Activated CD4-positive, alpha-beta T cell treated with anti-CD3 and anti-CD28 coated beads, Interleukin-2, amount 50 U/mL, for 16 hours (primary cell): ENCODE results near the gene TBC1D22A.
"Not testable (repeated sequence)": the region's sequence is repeated elsewhere in the genome, so short reads cannot be mapped to it uniquely, and the experiment has no call there.

Source experiments
- DNase-seq: peaks from one replicate; pipeline ENCODE4 v3.0.0-alpha.2; 2020

TBC1D22A gene

GRCh38 chr22:46762238-46763050 lies at the start of gene TBC1D22A:
Gene TBC1D22A (plus strand): TSS chr22:46762650. CDS start chr22:46762787, 137 bp downstream.
- DNase-seq: peak; percentile 97

DNA sequence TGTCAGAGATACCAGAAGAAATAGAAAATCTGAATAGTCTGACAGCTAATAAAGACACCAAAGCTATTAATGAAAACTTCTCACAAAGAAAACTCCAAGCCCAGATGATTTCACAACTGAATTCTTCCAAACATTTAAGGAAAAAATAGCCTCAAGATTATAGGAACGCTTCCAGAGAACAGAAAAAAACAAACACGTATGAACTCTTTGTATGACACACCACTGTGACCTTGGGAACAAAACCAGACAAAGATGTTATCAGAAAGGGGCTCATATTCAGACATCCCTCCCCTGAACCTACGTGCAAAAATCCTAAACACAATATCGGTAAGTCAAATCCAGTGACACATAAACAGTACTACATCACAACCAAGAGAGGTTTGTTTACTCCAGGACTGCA lies 47.9 kb upstream of the TBC1D22A start:
- DNase-seq: no peak

DNA sequence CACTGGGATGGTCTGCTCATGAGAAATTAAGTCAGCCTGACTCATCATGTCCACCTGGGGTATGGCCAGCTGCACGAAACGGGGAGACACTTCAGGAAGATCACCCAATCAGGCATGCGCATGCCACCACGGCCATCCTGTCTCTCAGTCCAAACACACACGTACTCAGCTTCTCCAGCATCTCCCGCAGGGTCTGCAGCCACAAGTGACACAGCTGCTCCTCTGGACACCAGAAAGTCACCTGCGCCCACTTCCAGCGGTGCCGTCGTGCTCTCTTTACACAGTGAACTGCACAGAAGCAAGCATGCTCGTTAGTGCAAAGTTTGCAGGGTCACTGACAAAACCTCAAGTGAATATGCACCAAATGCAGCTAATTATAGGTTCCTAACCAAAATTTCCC lies 42.5 kb upstream of the TBC1D22A start:
- DNase-seq: no peak

GRCh38 chr22:46721501-46722085 lies 40.9 kb upstream of the TBC1D22A start:
- no peak for DNase-seq

- no peak for DNase-seq
Observed at GRCh38 chr22:46723882-46724281, 38.6 kb upstream of the TBC1D22A start.

DNA sequence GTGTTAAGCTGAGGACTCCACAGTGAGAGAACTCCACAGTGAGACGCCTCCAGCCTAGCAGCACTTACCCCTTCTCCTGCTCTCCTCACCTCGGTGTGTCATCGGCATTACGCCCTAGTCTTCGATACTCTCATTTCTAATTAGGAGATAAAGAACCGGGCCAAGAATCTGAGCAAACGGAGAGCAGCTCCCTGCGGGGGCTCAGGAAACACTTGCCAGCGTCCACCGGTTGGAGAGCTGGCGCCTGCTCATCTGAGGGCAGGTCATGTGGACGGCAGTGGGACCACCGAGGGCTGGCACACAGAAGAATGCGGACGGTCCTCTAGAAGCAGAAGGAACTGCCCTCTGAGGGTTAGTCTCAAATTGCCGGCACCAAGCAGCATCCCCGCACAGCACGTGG lies 37.4 kb upstream of the TBC1D22A start:
- DNase-seq: no peak

DNA sequence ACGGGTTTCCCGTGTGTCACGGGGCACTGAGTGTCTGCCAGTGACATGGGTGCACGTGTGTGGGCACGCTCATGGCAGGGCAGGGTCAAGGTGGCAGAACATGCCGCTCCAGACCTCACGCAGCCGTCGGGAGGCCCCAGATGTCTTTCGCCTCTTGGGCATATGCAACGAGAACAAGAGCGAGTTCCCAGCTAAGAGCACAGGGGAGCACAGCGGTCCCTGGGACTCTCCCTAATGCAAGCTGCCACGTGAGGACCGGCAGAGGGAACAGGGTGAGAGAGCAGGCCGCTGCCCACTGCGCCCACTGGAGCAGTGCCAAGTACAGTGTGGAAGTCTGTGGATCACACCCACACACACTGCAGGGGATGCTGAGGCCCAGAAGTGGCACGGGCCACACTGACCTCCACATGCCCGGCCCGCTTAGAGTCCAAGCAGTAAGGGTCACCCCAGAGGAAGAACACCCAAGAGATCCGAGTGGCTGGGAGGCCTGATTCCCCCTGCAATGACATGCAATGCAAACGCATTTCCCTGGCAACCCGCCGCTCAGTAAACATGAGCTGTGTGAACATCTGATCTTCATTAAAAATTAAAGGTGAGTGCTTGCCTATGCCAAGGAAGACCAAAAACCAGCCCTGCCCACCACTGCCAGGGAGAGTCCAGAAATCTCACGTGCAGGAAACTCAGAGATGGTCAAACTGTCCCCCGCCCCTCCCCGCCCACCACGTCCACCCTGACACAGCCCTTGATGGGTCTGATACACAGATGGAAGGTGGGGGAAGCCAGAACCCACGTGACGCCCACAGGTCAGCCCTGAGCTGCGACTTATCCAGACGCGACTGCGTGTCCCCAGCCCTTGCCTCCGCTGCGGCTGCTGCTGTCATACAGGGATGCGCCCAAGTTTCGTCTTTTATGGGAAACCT lies 36.1 kb upstream of the TBC1D22A start:
- no peak for DNase-seq

DNA sequence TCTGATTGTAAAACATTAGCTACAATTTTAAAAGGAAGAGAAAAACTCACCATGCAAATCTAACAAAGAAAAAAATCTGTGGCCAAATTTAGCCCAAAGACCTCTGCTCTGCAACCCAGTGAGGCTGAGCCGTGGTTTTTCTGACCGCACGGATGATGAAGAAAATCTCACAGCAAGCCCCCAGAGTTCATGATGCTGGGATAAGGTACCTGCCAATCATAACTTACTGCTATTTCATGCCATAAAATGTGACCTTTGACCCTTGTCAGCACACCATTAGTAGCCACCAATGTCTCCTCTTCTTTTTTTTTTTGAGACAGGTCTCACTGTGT lies 35.5 kb upstream of the TBC1D22A start:
- DNase-seq: no peak

DNA sequence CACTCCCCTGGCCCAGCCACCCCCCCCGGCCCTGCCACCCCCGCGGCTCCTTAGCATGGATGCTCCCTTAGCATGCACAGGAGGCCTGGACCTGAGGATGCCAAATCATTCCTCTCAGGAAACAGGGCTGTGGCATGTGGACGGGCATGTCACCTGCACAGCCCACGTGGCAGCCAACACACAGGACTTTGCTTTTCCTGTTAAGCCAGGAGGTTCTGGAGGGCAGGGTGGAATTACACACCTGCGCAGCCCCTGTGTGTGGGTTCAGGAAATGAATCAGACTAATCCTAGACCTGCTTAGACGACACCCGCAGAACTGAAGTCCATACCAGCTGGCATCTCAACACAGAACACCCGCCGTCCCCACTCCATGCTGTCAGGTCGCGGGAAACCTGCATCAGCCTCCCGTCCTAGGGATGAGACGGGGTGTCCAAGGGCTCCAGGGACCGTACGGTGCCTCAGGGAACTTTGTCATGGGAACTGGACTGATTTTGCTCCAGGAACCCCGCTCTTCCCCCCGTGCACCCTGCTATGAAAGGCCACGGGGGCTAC lies 34.6 kb upstream of the TBC1D22A start:
- no peak for DNase-seq

DNA sequence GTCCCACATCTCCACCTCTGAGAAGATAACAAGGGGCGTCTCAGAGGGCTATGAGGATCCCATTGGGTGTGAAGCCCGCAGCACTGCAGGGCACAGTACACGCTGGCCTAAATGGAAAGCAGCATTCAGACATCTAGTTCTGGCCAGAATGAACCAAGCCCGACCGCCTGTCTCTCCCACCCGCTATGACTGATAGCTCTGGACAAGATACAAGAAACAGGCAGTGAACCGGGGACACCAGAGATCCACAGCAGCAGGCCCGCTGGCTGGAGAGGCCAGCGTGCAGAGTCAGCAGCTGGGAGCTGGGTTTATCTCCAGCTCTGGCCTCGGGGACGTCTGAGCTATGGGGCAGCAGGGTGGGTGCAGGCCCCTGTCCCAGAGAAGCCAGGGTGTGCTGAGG lies 34.0 kb upstream of the TBC1D22A start:
- DNase-seq: no peak

GRCh38 chr22:46730568-46731245 lies 31.7 kb upstream of the TBC1D22A start:
- DNase-seq: no peak

DNA sequence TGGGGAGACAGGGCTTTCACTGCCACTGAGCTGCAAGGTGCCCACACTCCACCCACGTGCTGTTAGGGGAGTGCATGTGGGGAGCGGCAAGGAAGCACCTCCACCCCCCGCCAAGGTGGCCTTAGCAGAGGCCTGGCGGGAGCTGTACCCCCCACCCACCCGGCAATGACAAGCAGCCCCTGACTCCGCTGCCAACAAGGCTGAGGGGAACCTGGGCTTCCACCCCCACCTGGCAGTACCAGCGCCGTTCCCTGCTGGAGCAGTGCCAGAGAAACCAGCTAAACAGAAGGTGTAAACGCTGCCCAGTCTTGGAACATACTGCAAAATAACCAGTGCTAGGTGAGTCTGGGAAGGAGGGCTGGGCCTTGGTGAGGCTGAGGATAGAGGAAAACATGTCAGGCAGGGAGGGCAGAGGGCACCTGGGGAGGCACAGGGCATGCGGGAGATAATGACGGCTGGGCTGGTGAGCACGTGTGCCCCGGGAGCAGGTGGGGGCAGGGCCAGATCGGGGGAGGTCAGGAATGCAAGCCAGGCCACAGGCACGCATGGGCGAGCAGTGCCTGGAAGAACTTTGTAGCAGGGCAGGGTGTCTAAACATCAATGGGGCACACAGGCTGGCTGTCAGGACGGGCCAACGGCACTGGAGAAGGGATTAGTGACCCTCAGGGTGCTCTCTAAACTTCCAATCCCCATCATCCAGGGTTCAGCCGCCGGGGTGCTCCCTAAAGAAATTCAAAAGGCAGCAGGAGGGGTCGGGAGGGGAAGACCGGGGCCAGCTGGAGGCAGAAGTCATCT lies 31.0 kb upstream of the TBC1D22A start:
- DNase-seq: no peak

- DNase-seq: no peak
Observed at GRCh38 chr22:46732041-46732379, 30.4 kb upstream of the TBC1D22A start.

GRCh38 chr22:46732513-46732912 lies 29.9 kb upstream of the TBC1D22A start:
- no peak for DNase-seq

- DNase-seq: not testable (repeated sequence)
Observed at GRCh38 chr22:46734213-46734722, 28.2 kb upstream of the TBC1D22A start.

GRCh38 chr22:46734830-46735453 lies 27.5 kb upstream of the TBC1D22A start:
- DNase-seq: peak; percentile 49

DNA sequence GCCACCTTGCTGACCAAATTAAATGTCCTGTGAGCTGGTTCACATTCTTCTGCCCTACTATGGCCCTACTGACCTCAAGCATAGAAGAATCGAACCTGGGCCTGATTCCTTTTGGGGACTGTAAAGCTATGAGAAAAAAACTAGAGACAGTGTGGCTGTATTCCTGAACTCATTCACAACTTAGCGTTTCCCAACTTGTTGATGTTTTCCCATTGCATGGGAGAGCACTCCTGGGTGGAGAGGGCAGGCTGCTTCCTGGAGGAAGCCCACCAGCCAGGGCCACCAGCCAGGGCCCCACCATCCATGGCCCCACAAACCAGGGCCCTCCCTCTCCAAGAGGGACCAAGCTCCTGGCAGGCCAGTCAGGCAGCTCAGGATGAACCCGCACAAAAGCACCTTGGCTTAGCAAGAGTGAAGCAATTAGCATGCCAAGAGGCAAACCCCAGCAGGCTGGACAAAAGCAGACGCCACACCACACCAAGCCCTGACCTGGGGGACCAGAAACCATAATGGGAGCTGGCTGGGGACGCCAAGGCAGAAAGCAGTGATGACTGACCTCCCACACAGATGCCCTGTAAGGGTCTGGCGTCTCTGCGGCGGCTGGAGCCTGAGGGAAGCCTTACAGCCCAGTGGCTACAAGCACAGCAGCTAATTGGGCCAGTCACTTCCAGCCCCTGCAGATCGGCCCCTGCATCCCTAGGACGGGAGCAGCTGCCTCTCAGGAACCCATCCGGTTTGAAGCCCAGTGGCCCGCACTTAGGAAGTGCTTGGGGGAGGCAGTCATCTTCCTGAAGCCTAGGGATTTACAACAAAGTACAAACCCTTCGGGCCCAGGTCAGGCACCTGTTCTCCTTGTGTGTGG lies 26.5 kb upstream of the TBC1D22A start:
- DNase-seq: no peak

GRCh38 chr22:46736705-46737104 lies 25.7 kb upstream of the TBC1D22A start:
- no peak for DNase-seq

- peak; percentile 68 for DNase-seq
Observed at GRCh38 chr22:46737105-46737975, 25.1 kb upstream of the TBC1D22A start.
